ENCODE results near the gene PRPF39. TPM values are rescaled to one million over a fixed set of nuclear protein-coding genes. Genes with fewer than 3 reads are reported as not detected.
A peak's percentile ranks its signal among the peaks of the same experiment; 100 is the strongest.

Gene PRPF39
- total and polyA plus RNA-seq, 2 of the 13 experiments (the other 11 are each of a cell fraction or from before 2014, with no cell fraction given) = 44.2 to 65.0 TPM

DNA sequence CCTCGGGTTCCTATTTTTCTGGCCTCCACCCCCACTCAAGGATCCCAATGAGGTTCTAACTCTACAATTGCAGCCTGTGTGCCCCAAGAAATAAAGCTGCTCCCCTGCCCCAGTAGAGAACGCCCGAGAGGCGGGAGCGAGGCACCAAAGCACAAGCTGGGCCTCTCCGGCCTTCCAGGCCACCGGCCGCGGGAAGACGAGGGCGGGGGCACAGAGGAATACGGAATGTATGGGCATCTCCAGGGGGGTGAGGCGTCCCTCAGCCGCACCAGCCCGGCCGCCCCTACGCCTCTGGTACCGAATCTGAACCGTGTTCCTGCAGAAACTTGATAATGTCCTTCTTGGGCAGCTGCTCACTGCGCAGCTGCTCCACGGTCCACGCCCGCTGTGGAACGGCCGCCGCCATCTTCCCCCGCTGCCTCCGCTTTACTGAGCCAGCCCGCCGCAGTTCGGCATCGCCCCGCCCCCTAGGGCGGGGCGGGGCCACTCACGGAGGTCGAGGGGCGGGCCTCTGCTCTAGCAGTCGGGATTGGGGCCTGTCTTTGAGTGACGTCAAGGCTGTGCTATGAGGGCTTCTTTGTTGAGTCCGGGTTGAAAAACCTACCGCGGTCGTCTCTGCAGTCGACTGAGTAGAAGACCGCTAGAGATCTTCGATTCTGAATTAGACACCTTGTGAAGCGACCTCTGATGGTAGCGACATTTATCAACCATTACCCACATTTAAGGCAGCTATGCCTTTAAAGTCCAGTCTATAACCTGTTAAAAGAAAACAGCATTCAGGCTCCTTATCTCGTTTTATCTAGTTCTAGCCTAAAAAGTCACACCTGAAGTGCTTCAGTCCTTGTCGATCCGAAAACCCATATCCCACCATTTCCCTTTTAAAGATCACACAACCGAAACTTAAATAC lies 50.4 kb downstream of the PRPF39 start, which contains the start of gene FKBP3 (continued):
- TF ChIP-seq, protein P1, sequence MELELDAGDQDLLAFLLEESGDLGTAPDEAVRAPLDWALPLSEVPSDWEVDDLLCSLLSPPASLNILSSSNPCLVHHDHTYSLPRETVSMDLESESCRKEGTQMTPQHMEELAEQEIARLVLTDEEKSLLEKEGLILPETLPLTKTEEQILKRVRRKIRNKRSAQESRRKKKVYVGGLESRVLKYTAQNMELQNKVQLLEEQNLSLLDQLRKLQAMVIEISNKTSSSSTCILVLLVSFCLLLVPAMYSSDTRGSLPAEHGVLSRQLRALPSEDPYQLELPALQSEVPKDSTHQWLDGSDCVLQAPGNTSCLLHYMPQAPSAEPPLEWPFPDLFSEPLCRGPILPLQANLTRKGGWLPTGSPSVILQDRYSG (CRISPR knock-in tag; IDR thresholded peaks at IDR 0.05) = no peak
- TF ChIP-seq ELF1 (CRISPR knock-in tag; IDR thresholded peaks at IDR 0.05) (peak; percentile 15; the same call in 1 of the 2 replicates), TFDP1 (CRISPR knock-in tag; IDR thresholded peaks at IDR 0.05; ENCODE audit: borderline replicate concordance) (0 out of 2 replicates have a peak, but pooled peaks have one; percentile 30), ZNF639 (CRISPR knock-in tag; conservative IDR thresholded peaks at IDR 0.05) (no peak), NFE2L1 (CRISPR knock-in tag; IDR thresholded peaks at IDR 0.05; ENCODE audit: borderline replicate concordance) (no peak), ZNF3 (CRISPR knock-in tag; IDR thresholded peaks at IDR 0.05) (peak; percentile 96), ZNF44 (CRISPR knock-in tag; IDR thresholded peaks at IDR 0.05) (no peak), HOXD1 (CRISPR knock-in tag; IDR thresholded peaks at IDR 0.05) (no peak), TBX2 (CRISPR knock-in tag; IDR thresholded peaks at IDR 0.05; ENCODE audit: borderline replicate concordance) (peak; percentile 40; the same call in 1 of the 2 replicates), NR0B2 (CRISPR knock-in tag; IDR thresholded peaks at IDR 0.05) (no peak), ZNF350 (CRISPR knock-in tag; IDR thresholded peaks at IDR 0.05; ENCODE audit: borderline replicate concordance, low read depth) (peak; percentile 66; the same call in 1 of the 2 replicates), MTA1 (CRISPR knock-in tag; IDR thresholded peaks at IDR 0.05; ENCODE audit: borderline replicate concordance) (peak; percentile 32; the same call in 1 of the 2 replicates), RXRB (CRISPR knock-in tag; IDR thresholded peaks at IDR 0.05; ENCODE audit: borderline replicate concordance) (peak; percentile 8; the same call in 1 of the 2 replicates), NONO (IDR thresholded peaks at IDR 0.05) (no peak), NONO (CRISPR knock-in tag; conservative IDR thresholded peaks at IDR 0.05) (0 out of 2 replicates have a peak, but pooled peaks have one; percentile 23), HIVEP1 (CRISPR knock-in tag; IDR thresholded peaks at IDR 0.05) (no peak), ZFP36L2 (CRISPR knock-in tag; IDR thresholded peaks at IDR 0.05) (no peak), ZNF17 (CRISPR knock-in tag; IDR thresholded peaks at IDR 0.05) (no peak), SIN3A (IDR thresholded peaks at IDR 0.05; ENCODE audit: borderline replicate concordance, low read depth, low read length) (peak; percentile 75; the same call in 1 of the 2 replicates)
- TF ChIP-seq, protein P2, sequence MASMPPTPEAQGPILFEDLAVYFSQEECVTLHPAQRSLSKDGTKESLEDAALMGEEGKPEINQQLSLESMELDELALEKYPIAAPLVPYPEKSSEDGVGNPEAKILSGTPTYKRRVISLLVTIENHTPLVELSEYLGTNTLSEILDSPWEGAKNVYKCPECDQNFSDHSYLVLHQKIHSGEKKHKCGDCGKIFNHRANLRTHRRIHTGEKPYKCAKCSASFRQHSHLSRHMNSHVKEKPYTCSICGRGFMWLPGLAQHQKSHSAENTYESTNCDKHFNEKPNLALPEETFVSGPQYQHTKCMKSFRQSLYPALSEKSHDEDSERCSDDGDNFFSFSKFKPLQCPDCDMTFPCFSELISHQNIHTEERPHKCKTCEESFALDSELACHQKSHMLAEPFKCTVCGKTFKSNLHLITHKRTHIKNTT (CRISPR knock-in tag; IDR thresholded peaks at IDR 0.05) = no peak
- TF ChIP-seq, protein P3, sequence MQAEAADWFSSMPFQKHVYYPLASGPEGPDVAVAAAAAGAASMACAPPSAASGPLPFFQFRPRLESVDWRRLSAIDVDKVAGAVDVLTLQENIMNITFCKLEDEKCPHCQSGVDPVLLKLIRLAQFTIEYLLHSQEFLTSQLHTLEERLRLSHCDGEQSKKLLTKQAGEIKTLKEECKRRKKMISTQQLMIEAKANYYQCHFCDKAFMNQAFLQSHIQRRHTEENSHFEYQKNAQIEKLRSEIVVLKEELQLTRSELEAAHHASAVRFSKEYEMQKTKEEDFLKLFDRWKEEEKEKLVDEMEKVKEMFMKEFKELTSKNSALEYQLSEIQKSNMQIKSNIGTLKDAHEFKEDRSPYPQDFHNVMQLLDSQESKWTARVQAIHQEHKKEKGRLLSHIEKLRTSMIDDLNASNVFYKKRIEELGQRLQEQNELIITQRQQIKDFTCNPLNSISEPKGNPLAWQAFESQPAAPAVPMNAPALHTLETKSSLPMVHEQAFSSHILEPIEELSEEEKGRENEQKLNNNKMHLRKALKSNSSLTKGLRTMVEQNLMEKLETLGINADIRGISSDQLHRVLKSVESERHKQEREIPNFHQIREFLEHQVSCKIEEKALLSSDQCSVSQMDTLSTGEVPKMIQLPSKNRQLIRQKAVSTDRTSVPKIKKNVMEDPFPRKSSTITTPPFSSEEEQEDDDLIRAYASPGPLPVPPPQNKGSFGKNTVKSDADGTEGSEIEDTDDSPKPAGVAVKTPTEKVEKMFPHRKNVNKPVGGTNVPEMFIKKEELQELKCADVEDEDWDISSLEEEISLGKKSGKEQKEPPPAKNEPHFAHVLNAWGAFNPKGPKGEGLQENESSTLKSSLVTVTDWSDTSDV (CRISPR knock-in tag; IDR thresholded peaks at IDR 0.05) = 0 out of 2 replicates have a peak, but pooled peaks have one; percentile 71

All from HepG2 (cell line).